GM18502 (cell line): ENCODE results near the gene NHSL2.

Experiments used
- ATAC-seq: cut with Tn5 transposase; IDR thresholded peaks from one replicate; pipeline ENCODE4 v1.9.1; 2021; ENCODE audit warnings: mild to moderate bottlenecking; ENCODE audit not compliant: unreplicated experiment, poor library complexity

The NHSL2 gene

GRCh38 chrX:72060196-72060920 lies 149.7 kb downstream of the NHSL2 start:
- no peak for ATAC-seq

DNA sequence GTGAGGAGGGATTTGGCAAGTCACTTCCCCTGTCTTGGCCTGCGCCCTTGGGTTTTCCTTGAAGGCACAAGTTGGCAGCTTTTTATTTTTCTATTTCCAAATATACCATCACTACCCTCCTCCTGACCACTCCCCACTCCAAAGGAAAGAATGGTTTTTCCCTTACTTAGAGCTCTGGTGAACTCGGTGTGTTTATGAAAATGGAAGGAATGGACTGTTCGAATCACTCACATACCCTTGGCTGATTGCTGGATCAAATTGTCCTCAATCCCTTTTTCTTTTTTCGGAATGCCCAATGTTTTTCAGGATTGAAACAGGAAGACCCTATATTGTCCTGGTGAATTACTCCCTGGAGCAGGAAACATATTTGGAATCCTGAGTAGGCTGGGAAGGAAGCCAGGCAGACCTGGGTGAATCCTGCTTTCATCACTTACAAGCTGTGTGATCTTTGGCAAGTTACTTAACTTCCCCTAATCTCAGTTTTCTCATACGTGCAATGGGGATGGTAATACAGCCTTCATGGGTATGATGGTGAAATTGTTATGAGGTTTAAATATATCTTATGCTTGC lies 150.4 kb downstream of the NHSL2 start:
- no peak for ATAC-seq

DNA sequence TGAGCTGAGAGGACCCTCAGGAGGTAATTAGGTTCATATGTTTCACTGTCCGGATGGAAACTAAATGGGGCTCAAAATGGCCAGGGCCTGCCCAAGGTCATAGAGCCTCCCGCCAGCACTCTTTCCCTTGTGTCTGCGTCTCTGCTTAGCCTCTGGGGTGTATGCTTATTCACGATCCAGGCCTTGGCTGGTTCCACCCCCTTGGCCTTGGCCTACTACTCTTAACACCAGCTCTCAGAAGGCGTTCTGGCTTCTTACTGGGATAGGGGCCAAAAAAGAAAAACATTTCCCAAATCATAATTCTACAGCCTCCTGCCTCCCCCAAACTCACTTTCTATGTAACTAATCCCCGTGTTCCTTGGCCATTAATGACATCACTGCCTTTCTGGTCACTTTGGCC lies 152.3 kb downstream of the NHSL2 start:
- no peak for ATAC-seq

- no peak for ATAC-seq
Observed at GRCh38 chrX:72069350-72070160, 158.9 kb downstream of the NHSL2 start.

DNA sequence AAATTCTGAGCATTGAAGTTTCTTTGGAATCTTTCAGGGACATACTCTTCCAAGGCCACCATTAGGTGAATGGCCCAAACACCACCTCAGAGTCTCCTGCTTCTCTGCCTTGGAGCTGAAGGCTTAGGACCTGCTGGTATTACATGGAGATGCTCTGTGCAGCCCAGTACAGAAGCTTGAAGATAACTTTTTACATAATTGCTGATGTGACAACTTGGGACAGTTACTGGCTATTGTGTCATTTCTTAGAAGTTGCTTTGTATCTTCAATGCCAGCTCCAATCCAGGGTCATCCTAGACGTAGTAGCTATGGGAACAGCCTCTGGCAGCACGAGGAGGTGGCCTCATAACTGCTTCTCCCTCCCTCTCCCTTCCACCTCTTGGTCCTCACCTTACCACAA lies 160.6 kb downstream of the NHSL2 start:
- ATAC-seq = no peak

DNA sequence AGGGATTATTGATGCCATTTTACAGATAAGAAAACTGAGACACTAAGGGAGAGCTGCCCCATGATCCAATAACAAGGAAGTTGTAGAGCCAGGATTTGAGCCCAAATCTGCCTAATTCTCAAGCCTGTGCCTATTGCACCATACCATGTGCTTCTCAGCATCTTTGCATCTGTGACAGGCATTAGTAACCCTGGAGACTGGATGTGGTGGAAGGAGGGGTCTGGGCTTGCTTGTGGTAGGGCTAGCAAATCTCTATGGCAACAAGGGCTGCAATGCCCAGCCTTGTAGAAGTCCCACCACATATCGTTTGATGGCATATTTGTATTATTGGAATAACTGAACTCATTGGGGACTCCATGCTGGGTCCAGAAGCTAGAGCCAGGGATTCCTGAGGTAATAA lies 163.0 kb downstream of the NHSL2 start:
- ATAC-seq = no peak

DNA sequence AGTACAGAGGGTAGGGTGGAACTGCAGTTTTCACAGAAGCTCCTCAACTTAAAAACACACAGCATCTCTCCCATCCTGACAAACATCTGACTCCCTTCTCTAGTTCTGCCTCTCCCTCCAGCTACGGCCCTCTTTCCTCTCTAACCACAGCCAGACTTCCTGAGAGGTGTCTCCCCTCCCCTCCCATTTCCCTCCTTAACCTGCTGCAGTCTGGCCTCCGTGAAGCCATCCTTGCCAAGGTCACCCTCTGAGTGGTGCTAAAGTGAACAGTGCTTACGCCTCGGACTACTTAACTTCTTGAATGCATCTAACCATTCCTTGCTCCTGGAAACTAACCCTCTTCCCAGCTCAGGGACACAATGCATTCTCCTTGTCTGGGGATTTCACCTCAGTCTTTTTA lies 167.8 kb downstream of the NHSL2 start:
- no peak for ATAC-seq

DNA sequence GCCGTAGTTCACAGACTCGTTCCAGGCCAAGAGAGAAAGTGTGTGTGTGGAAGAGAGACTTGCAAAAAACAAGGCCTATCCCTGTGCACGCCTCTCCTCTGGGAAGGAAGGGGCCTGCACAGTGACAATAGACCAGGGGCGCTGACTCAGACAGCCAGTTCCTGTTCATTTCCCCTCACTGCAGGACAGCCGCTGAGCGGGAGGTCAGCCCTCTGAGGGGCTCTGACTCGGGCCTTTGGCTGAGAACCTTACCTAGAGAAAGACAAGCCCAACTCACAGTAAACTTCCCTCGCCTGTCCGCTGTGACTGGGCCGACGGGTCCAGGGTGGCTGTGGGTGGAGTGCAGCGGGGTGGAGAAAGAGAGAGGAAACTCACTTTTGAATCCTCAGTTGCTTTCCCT lies 169.0 kb downstream of the NHSL2 start:
- ATAC-seq = no peak

- no peak for ATAC-seq
Observed at GRCh38 chrX:72080150-72080549, 169.5 kb downstream of the NHSL2 start.

DNA sequence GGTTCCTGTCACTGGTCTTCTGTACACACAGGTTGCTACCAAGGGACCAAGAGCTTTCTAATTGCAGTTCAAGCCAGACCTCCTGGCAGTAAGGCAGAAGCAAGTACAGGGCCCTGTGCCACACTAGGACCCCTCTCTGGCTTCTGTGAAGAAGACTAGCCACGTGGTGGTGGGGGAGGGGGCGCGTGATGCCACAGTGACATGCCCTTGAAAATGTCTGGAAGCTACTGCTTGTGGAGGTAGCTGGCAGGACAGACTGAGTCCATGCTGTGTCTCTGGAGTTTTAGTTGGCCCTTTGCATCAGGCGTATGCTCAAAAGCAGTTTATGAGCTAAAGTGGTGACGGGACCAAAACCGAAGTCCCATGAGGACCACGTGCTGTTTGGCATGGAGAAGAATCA lies 170.2 kb downstream of the NHSL2 start:
- ATAC-seq = no peak

GRCh38 chrX:72081605-72082320 lies 171.1 kb downstream of the NHSL2 start:
- ATAC-seq = no peak

DNA sequence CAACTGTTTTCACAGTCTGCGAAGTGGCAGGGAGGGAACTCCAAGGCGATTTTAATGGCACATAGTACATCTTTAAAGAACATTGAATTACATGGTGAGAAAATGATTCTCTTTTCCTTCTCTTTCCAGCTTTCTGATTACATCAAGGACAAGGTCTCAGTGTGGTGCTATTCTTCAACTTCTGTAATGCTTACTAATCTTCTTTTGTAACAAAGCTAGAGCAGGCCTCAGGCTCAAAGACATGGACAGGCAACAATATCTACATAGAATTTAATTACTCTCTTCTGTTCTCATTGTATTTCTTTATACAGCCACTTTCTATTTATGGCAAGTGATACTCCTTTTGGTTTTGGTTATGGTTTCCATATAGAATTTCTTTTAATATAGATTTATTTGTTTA lies 172.6 kb downstream of the NHSL2 start:
- no peak for ATAC-seq

GRCh38 chrX:72084114-72084513 lies 173.5 kb downstream of the NHSL2 start:
- ATAC-seq = no peak

DNA sequence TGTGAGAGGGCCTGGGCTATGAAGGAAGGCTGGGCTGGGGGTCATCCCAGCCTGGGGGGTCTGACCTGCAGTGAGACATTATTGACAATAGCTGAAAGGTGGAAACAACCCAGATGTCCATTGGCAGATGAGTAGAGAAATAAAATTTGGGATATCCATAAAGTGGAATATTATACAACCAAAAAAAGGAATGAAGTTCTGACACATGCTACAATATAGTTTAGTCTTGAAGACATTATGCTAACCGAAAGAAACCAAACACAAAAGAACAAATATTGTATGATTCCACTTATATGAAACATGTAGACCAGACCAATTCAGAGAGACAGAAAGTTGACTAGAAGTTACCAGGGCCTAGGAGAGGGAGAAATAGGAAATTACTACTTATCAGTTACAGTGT lies 176.3 kb downstream of the NHSL2 start:
- ATAC-seq = no peak

GRCh38 chrX:72088761-72089160 lies 178.1 kb downstream of the NHSL2 start:
- no peak for ATAC-seq

DNA sequence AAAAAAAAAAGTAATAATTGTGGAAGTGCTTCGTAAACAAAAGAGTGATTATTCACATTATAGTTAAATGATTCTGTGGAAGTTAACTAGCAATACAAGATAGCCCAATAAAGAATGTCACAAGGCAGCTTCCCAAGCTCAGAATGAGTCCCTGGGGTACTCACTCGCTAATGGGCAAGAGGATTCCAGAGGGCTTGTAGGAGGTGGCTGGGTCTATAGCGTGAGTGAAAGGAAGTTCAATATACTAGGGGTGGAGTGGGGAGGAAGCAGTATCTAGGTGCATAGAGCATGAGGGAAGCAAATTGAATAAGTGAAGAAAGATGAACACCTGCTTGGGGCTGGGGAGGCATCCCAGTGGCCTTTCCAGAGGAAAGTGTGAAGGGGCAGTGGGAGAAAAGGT lies 178.6 kb downstream of the NHSL2 start:
- ATAC-seq = no peak

DNA sequence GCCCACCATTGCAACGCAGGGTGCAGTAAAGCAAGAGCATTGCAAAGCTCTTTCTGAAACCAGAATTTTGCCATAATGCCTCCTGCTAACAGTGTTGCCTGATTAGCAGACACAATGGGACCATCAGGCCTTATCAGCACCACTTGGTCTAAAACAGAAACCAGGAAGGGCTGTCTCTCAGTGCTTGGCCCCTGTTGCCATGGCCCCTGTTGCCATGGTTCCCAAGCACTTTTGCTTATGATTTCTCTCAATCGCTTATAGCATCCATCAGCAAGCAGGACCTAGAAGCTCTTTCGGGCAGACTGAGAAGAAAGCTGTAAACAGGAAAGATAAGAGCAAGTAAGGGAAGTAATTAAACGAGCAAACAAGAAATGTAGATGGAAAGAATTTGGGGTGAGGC lies 184.2 kb downstream of the NHSL2 start:
- peak; percentile 91 for ATAC-seq

DNA sequence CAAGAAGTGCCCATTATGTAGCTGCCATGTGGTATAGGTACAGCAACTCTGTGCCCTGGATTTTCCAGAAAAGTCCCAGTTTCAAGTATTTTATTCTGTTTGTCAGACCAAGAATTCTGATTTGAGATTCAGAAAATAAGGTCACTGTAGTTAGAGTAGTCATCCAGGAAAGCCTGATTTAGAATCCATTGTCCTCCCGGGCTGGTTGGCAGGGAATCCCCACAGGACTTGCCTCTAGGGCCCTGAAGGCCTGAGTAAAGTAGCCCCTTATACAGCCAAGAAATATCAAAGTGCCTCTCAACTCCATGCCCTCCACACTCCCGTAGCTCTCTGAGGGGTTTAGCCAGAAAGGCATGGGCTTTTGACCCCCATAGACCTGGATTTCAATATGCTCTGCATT lies 184.7 kb downstream of the NHSL2 start:
- no peak for ATAC-seq

DNA sequence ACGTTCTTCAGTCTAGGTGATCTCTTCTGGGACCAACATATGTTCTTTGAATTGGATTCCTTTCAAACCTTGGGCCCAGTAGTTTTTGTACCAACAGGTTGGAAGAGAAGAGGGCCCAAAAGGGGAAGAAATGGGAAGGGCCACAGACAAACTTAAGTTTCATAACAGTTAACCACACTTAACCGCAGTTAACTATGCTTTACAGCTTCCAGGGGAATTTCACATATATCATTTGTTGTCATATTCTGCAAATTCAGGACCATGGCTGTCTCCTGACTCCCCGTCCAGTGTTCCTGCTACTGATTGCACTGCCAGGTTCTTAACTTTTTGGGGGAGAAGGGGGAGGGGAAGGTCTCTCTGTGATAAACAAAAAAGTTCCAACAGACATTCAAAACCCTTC lies 186.5 kb downstream of the NHSL2 start:
- ATAC-seq = no peak

GRCh38 chrX:72100051-72100755 lies 189.6 kb downstream of the NHSL2 start:
- ATAC-seq = peak; percentile 46
